Adipocyte (in vitro differentiated cells): ENCODE data around the gene MFAP5.
A peak's percentile ranks its signal among the peaks of the same experiment; 100 is the strongest.

ENCODE experiments used
- DNase-seq: peaks from one replicate; pipeline ENCODE4 v3.0.0-alpha.2; 2015; ENCODE audit warnings: low read depth
- H3K27me3 ChIP-seq: replicated peaks from 2 replicates; pipeline ENCODE4 v1.7.0; 2013; ENCODE audit warnings: mild to moderate bottlenecking, low read length, moderate library complexity; ENCODE audit not compliant: control insufficient read depth, insufficient read depth
- H3K36me3 ChIP-seq: 2 replicates; pipeline ENCODE4 v1.7.0; 2013; ENCODE audit warnings: low read length, mild to moderate bottlenecking, moderate library complexity; ENCODE audit not compliant: control insufficient read depth, insufficient read depth, severe bottlenecking
- H3K4me1 ChIP-seq: 2 replicates; pipeline ENCODE4 v1.7.0; 2013; ENCODE audit warnings: mild to moderate bottlenecking, low read length, moderate library complexity; ENCODE audit not compliant: control insufficient read depth, insufficient read depth
- H3K4me3 ChIP-seq: 2 replicates; pipeline ENCODE4 v1.7.0; 2013; ENCODE audit warnings: mild to moderate bottlenecking, low read length, moderate library complexity
- H3K9ac ChIP-seq: 2 replicates; pipeline ENCODE4 v1.7.0; 2013; ENCODE audit warnings: mild to moderate bottlenecking, low read length, moderate library complexity
- H3K9me3 ChIP-seq: 2 replicates; pipeline ENCODE4 v1.7.0; 2013; ENCODE audit warnings: mild to moderate bottlenecking, low read length, moderate library complexity; ENCODE audit not compliant: control insufficient read depth

MFAP5 gene, protein sequence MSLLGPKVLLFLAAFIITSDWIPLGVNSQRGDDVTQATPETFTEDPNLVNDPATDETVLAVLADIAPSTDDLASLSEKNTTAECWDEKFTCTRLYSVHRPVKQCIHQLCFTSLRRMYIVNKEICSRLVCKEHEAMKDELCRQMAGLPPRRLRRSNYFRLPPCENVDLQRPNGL

GRCh38 chr12:8662593-8662992 lies at the start of gene MFAP5:
Gene MFAP5 (minus strand): TSS chr12:8662826. CDS start chr12:8662104, 722 bp downstream.
- Histone ChIP-seq H3K4me1 (peaks cover 81% of the 10 kb centered on the region), H3K27me3 (no peaks in the 10 kb centered on the region), H3K4me3 (peak within 1 kb of the TSS; percentile 82), H3K9me3 (no peaks in the 10 kb centered on the region), H3K9ac (peak within 1 kb of the TSS; percentile 93), H3K36me3 (no peaks in the 10 kb centered on the region)
- peak; percentile 42 for DNase-seq

GRCh38 chr12:8709124-8709830 lies 46.7 kb upstream of the MFAP5 start:
- peaks cover 19% of the 10 kb centered on the region for H3K4me1 ChIP-seq
- H3K4me3 ChIP-seq, result peak overlapping the region; percentile 82
- no peaks in the 10 kb centered on the region for H3K27me3 ChIP-seq
- H3K36me3 ChIP-seq, result peaks cover 9% of the 10 kb centered on the region
- H3K9ac ChIP-seq, result peak overlapping the region; percentile 62
- peak; percentile 53 for DNase-seq
- H3K9me3 ChIP-seq, result no peaks in the 10 kb centered on the region

DNA sequence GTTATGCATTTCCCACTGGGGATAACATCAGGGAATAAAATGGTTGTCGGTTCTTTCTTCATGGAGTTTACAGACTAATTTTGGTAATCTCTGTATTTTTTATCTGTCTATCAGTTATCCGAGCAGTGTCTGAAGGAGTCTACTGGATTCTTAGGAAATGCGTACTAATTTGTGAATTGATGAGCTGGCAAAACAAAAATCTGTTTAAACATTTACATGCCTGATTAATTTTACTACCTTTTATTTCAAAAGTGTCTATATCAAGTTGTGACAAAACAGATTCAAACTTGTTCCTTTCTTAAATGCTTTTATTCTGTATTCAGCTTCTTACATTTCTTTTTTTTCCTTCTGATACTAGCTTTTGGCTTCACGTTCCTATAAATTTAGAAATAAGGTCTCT lies 39.5 kb upstream of the MFAP5 start:
- Histone ChIP-seq H3K4me3 (no peak overlapping the region), H3K9ac (no peak overlapping the region), H3K27me3 (no peaks in the 10 kb centered on the region), H3K9me3 (no peaks in the 10 kb centered on the region), H3K4me1 (peaks cover 39% of the 10 kb centered on the region), H3K36me3 (peaks cover 3% of the 10 kb centered on the region)
- DNase-seq, result no peak

GRCh38 chr12:8701046-8701660 lies 38.5 kb upstream of the MFAP5 start:
- Histone ChIP-seq H3K4me1 (peaks cover 39% of the 10 kb centered on the region), H3K36me3 (no peaks in the 10 kb centered on the region), H3K9me3 (no peaks in the 10 kb centered on the region), H3K4me3 (peak overlapping the region; percentile 46), H3K9ac (peak overlapping the region; percentile 30), H3K27me3 (no peaks in the 10 kb centered on the region)
- no peak for DNase-seq

DNA sequence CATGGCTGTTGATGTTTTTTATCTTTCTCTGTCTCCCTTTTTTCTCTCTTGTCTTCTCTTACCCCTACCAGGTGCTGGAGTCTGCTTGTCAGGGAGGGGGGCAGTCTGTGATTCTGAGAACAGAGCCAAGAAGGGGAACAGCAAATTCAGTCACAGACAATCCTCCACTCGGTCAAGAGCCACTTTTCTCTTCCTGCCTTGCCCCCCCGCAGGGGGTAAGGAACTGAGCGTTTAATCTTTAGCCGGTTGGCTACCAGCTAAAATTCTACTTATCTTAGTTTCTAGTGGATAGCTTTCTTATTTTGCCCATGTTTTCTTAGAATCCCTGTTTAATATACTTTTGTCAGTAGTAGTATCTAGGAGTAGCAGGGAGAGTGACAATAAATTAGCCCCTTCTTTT lies 37.1 kb upstream of the MFAP5 start:
- no peak for DNase-seq
- Histone ChIP-seq H3K9ac (peak overlapping the region; percentile 91), H3K27me3 (no peaks in the 10 kb centered on the region), H3K9me3 (no peaks in the 10 kb centered on the region), H3K4me1 (peaks cover 39% of the 10 kb centered on the region), H3K4me3 (peak overlapping the region; percentile 94), H3K36me3 (no peaks in the 10 kb centered on the region)

DNA sequence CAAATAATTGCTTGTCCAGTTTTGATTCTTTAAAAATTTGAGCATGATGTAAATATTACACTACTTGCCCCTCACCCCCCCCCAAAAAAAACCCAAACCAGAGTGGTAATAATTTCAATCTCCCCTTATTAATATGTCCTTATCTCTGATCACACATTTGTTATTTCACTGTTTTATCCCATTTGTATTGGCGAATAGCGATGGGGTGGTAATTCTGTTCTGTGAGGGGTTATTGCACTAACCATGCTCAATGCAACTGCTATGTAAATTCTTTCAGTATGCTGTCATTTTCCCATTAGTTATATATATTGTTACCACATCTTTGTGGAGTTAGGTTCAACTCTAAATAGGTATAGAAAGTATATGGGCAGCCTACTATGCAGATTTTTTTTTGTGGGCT lies 36.3 kb upstream of the MFAP5 start:
- H3K9me3 ChIP-seq, result no peaks in the 10 kb centered on the region
- H3K4me1 ChIP-seq, result peaks cover 39% of the 10 kb centered on the region
- peak overlapping the region; percentile 91 for H3K9ac ChIP-seq
- H3K27me3 ChIP-seq, result no peaks in the 10 kb centered on the region
- peak overlapping the region; percentile 94 for H3K4me3 ChIP-seq
- H3K36me3 ChIP-seq, result no peaks in the 10 kb centered on the region
- peak; percentile 73 for DNase-seq

DNA sequence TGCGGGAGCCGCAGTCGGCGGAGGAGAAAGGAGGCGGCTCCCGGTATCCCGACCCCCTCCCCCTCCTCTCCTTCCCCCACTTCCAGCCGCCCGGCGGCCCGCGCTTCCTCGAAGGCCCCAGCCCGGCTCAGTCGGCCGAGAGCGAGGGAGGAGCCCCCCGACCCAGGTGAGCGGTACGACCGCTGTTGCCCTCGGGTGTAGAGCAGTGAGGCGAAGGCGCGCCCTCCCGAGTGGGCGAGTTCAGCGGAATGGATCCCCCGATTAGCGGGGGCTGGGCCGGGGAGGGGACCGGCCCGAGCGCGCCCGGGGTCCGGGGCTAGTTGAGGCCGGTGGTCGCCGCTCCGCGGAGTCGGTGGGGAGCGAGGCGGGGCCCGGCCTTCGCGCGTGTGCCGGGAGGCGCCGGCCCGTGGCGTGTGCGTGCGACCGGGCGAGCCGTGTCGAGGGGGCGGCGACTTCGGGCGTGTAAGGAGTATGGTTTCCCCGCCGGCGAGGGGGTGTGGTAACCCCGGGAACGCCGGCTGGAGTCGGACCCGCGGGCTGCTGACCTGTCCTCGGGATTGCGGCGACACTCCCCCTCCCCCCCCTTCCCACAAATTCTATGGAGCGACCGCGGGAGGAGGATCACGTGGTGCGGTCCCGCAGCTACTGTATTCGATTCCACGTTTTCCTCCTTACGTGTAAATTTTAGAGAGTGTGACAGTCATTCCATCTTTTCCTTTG lies 35.7 kb upstream of the MFAP5 start:
- H3K4me3 ChIP-seq, result peak overlapping the region; percentile 94
- no peaks in the 10 kb centered on the region for H3K9me3 ChIP-seq
- H3K9ac ChIP-seq, result peak overlapping the region; percentile 91
- peak; percentile 87 for DNase-seq
- H3K4me1 ChIP-seq, result peaks cover 39% of the 10 kb centered on the region
- H3K27me3 ChIP-seq, result no peaks in the 10 kb centered on the region
- no peaks in the 10 kb centered on the region for H3K36me3 ChIP-seq

DNA sequence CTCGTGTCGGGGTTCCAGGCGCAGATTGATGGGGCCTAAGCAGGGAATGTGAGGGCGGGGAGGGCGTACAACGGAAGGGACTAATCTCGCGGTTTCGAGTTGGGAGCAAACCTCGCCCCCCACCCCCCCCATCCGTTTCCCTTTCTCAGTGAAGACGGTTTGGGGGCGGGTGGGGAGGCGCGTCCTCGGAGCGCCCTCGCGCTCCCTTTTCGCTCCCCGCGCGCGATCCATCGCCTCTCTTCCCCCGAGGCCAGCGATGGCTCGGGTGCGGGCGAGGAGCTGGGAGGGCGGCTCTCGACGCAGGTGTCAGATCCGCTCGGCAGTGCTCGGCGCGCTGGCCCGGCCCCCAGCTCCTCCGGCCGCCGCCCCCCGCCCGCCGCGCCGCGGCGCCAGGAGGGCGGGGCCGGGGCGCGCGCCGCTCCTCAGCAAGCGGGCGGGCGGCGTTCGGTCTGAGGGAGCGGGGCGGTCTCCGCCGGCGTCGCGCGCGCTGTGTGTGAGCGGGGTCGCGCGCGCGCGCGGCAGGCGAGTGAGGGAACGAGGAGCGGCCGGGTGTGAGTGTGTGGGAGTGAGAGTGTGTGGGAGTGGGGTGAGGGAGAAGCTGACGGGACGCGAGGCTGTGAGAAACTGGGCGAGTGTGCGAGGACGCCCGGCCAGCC lies 35.0 kb upstream of the MFAP5 start, which contains the start of gene RIMKLB:
Gene RIMKLB (plus strand): TSS at position 516 of the 656 bp plus-strand sequence. CDS start 15,876 bp downstream, outside the sequence.
- peak within 1 kb of the TSS; percentile 94 for H3K4me3 ChIP-seq

GRCh38 chr12:8697120-8697475 lies 34.5 kb upstream of the MFAP5 start:
- no peaks in the 10 kb centered on the region for H3K36me3 ChIP-seq
- H3K4me1 ChIP-seq, result peaks cover 33% of the 10 kb centered on the region
- peak overlapping the region; percentile 81 for H3K9ac ChIP-seq
- no peaks in the 10 kb centered on the region for H3K27me3 ChIP-seq
- H3K9me3 ChIP-seq, result no peaks in the 10 kb centered on the region
- DNase-seq, result peak; percentile 67
- H3K4me3 ChIP-seq, result peak overlapping the region; percentile 94

More for the DNA sequence above, 35.0 kb upstream of the MFAP5 start, which contains the start of gene RIMKLB:
- no peaks in the 10 kb centered on the region for H3K27me3 ChIP-seq
- peaks cover 38% of the 10 kb centered on the region for H3K4me1 ChIP-seq
- DNase-seq, result peak; percentile 93
- no peaks in the 10 kb centered on the region for H3K9me3 ChIP-seq
- no peaks in the 10 kb centered on the region for H3K36me3 ChIP-seq
- H3K9ac ChIP-seq, result peak within 1 kb of the TSS; percentile 91

- no peaks in the 10 kb centered on the region for H3K27me3 ChIP-seq
- peaks cover 28% of the 10 kb centered on the region for H3K4me1 ChIP-seq
- peak overlapping the region; percentile 81 for H3K9ac ChIP-seq
- DNase-seq, result no peak
- H3K4me3 ChIP-seq, result peak overlapping the region; percentile 94
- H3K9me3 ChIP-seq, result no peaks in the 10 kb centered on the region
- no peaks in the 10 kb centered on the region for H3K36me3 ChIP-seq
Observed at GRCh38 chr12:8696442-8697090, 33.9 kb upstream of the MFAP5 start.
